Left cardiac atrium (tissue), 4 donors: ENCODE measurements around the gene GP2. TPM values are rescaled to one million over a fixed set of nuclear protein-coding genes. Genes with fewer than 3 reads are reported as not detected.
"Not testable (repeated sequence)": the region's sequence is repeated elsewhere in the genome, so short reads cannot be mapped to it uniquely, and the experiment has no call there.

Source experiments
- ATAC-seq, 2 donors: fragments of 200-7000 bp; cut with Tn5 transposase; one replicate each; pipeline ENCODE4 v1.9.1; 2020; ENCODE audit warnings: mild to moderate bottlenecking in 2 of 2, moderate library complexity in 2 of 2
- DNase-seq: peaks from one replicate; pipeline ENCODE4 v3.0.0-alpha.2; 2020
- intact Hi-C, 2 donors: fragments of 100-400 bp; cut with DNase I; formaldehyde crosslinking; loops; one replicate each; pipeline versions ENCODE4 v1.14.1 to v1.15.1; 2022 to 2023
- total RNA-seq, 2 donors: library from RNA; stranded (reverse); fragmentation: NEBNext Ultra II Directional; extraction: Animal tissue kit (Norgen Biotek cat#: 25700); gene quantifications; one replicate each; pipeline ENCODE4 v1.2.1, GENCODE V29; 2021
- donor health status: DM: no; HTN: yes; CAD: no.
- donor health status: DM: no; HTN: yes; CAD: no; lungs with severe emphysema.
- donor health status: DM: yes; HTN: yes; CAD: no.
- donor health status: Dilated cardiomyopathy.

GP2 gene
- total RNA-seq, 2 donors from 2014 or later, result not detected

DNA sequence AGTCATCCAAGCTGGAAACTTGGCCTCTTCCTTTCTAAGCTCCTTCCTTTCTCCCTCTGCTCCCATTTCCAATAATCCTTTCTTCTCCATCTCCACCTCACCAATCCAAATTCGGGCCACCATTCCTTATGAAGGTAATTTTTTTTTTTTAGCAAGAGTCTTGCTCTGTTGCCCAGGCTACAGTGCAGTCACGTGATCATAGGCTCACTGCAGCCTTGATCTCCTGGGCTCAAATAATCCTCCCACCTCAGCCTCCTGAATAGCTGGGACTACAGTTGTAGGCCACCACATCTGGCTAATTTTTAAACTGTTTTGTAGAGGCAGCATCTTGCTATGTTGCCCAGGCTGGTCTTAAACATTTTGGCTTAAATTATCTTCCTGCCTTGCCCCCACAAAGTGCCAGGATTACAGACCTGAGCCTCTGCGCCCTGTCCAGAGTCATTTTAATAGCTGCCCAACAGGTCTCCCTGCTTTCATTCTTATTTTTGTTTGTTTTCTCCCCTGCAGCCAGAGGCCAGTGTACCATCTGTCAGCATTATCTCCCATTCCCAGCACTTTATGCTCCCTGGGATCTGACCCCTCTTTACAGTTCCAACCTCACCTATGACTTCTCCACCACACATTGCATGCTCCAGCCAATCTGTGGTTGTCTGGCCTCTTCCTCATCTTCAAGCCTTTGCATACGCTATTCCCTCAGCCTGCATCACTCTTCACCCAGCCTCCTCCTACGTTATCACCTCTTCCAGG is 2.3 kb upstream of the GP2 start:
- no peak for DNase-seq
- intact Hi-C loops, result no loop called here
- no peak for ATAC-seq

- ATAC-seq (no peak), DNase-seq (no peak)
- intact Hi-C loops, result no loop called here
These were observed 992 bp downstream of the GP2 start for GRCh38 chr16:20326321-20326720.

DNA sequence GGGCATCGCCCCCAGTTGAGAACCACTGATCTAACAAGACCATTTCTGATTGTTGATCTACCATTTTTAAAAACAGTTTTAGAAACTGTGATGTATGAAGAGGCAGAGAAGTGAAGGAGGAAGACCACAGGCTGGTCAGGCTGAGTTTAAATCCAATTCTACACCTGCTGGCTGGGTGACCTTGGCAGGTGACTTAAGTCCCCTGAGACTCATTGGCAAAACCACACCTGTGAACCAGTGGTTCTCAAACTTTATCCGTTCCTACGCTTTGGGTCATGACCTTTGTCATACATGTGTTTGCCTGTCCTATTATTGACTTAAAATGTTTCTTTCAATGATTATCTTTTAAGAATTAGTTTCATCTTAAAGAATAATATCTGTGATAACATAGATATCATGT is 2.3 kb downstream of the GP2 start:
- ATAC-seq (no peak), DNase-seq (no peak)
- intact Hi-C loops, result no loop called here

- ATAC-seq (no peak), DNase-seq (no peak)
- intact Hi-C loops, result no loop called here
These were observed 3.7 kb downstream of the GP2 start for GRCh38 chr16:20323591-20324117.

DNA sequence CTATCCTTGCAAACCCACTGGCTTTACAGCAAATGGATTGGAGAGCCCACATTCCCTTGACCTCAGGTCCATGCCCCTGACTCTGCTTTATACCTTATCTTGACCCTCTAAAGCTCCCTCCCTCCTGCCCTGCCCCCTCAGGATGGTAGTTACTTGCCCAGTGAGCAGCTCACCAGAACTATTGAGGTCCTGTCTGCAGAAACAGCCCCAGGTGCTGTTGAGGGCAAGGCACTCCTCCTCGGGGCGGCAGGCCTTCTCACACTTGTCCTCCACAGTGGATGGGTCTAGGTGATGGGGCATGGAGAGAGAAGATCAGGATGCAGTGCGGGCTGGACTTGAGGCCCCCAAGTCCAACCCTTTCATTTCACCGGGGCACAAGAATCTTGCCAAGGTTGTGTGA is 4.6 kb downstream of the GP2 start:
- intact Hi-C loops, result no loop called here
- ATAC-seq (no peak), DNase-seq (no peak)

DNA sequence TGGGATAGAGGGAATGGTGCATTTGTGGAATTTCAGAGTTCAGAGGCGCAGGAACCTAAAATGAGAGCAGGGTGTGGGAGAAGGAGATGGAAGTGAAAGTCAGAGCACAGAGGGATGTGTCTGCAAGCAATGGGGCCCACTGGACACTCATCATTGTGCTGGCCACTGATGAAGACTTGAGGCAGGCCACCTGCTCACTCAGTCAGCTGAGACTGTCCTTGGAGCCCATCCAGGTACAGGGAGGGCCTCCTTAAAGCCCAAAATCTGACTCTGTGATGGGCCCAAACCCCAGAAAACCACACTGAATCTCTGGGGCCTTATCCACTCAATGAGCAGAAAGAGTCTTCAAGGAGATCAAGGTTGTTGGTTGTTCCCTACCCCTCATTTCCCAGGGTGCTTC is 5.6 kb downstream of the GP2 start:
- ATAC-seq (no peak), DNase-seq (no peak)
- intact Hi-C loops, result no loop called here

DNA sequence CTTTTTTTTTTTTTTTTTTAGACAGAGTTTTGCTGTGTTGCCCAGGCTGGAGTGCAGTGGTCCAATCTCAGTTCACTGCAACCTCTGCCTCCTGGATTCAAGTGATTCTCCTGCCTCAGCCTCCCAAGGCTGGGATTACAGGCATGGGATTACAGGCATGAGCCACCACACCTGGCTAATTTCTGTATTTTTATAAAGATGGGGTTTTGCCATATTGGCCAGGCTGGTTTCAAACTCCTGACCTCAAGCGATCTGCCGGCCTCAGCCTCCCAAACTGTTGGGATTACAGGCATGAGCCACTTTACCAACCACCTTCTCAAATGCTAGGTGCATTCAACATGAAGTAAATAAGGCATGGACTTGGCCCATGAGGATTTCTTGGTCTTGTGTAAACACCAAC is 6.3 kb downstream of the GP2 start:
- ATAC-seq, DNase-seq, intact Hi-C loops: not testable (repeated sequence)

GRCh38 chr16:20320592-20320991 is 6.7 kb downstream of the GP2 start:
- ATAC-seq, result no peak
- intact Hi-C loops, result no loop called here
- no peak for DNase-seq

- intact Hi-C loops, result no loop called here
- ATAC-seq, result no peak
These were observed 7.1 kb downstream of the GP2 start for GRCh38 chr16:20320178-20320577.

DNA sequence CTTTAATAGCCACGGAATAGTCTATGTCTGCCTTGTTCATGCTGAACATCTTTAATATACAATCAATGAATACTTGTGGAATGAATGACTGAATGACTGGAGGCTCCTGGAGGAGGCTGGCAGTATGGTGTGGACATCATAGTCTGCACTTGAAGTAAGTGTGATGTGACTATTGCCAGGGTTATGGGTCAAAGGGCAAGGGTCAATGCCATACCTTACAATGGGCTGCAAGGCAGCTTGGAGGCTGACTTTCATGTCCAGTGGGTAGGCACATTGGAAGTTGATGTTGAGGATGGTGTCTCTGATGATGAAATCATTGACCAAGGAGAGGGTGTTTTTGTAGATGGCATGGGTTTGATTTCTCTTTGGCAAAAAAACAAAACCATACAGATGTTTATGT is 7.9 kb downstream of the GP2 start:
- intact Hi-C loops, result no loop called here
- ATAC-seq (no peak), DNase-seq (no peak)

More at GRCh38 chr16:20320178-20320577, 7.1 kb downstream of the GP2 start:
- DNase-seq, result no peak

DNA sequence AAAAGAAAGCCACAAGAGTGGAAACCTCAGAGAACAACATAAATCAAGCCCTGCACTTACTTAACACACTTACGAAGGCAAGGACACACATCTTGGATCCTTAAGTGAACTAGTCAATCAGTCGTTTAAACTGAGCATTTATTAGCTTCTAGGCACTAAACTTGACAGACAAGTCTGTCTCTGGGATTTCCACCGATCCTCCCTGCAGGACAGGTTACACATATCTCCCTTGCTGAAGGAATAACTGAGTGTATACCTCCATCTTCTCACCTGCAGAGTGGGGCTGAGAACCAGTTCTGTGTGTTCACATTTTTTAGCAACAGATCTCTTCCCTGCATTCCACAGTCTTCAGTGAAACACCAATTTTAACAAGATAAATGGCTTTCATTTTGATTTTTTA is 8.9 kb downstream of the GP2 start:
- ATAC-seq (no peak), DNase-seq (no peak)
- intact Hi-C loops, result no loop called here

- DNase-seq (no peak), ATAC-seq (no peak)
- intact Hi-C loops, result no loop called here
These were observed 9.3 kb downstream of the GP2 start for GRCh38 chr16:20318006-20318405.

DNA sequence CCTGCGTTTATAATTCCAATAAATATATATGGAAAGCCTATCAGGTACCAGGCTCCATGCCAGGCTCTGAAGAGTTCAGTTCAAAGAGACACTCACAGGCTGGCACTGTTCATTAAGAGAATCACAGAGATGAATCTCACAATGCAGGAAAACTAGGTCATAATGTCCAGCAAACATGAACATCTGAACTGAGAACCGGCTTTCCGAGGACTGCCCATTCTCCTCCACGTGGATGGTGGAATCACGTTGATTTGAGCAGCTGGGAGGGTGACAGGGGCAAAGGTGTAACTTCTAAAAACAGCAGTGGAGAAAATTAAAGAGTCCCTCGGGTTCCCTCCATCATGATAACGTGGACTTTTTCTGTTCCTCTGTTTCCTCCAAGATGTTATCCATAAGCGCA is 10.2 kb downstream of the GP2 start:
- DNase-seq (no peak), ATAC-seq (no peak)
- intact Hi-C loops, result no loop called here

GRCh38 chr16:20316715-20317114 is 10.6 kb downstream of the GP2 start:
- ATAC-seq (no peak), DNase-seq (no peak)
- intact Hi-C loops, result no loop called here

- intact Hi-C loops, result no loop called here
- no peak for ATAC-seq
- DNase-seq, result no peak
These were observed 11.5 kb downstream of the GP2 start for GRCh38 chr16:20315764-20316163.

DNA sequence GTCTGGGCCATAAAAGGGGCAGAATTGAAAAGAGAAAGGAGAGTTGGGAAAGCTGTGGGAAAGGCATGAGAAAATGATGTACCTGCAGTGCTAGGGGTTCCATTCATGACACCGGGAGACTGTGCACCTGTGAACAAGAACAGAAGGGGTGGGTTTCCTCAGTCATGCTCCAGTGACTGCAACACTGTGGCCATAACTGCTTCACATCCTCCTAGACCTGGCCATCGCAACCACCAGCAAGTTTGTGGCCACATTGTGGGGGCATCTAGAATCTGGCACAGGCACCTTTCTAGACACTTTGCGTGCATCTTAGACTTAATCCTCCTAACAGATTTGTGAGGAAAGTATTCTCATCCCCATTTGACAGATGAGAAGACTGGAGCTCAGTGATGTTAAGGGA is 12.7 kb downstream of the GP2 start:
- ATAC-seq, result no peak
- intact Hi-C loops, result no loop called here
- DNase-seq, result no peak

GRCh38 chr16:20313741-20314140 is 13.6 kb downstream of the GP2 start:
- DNase-seq (no peak), ATAC-seq (no peak)
- intact Hi-C loops, result no loop called here

GRCh38 chr16:20312536-20313095 is 14.7 kb downstream of the GP2 start:
- intact Hi-C loops, ATAC-seq, DNase-seq: not testable (repeated sequence)

DNA sequence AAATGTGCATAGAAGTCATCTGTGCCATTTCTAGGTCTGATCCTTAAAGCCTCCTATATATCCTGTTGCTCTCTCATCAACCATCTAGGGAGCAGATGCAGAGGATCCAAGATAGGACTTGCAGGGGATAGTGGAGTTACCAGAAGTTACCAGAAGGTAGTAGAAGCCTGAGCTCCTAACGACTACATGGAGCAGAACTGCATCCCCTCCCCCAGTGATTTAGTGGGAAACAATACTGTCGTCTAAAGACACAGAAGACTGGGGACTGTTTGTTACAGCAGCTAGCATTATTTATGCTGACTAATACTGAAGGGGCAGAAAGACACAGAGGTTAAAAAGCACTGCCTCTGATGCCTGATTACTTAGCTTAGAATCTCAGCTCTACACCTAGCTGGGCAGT is 15.8 kb downstream of the GP2 start:
- intact Hi-C loops, result no loop called here
- ATAC-seq (no peak), DNase-seq (no peak)

DNA sequence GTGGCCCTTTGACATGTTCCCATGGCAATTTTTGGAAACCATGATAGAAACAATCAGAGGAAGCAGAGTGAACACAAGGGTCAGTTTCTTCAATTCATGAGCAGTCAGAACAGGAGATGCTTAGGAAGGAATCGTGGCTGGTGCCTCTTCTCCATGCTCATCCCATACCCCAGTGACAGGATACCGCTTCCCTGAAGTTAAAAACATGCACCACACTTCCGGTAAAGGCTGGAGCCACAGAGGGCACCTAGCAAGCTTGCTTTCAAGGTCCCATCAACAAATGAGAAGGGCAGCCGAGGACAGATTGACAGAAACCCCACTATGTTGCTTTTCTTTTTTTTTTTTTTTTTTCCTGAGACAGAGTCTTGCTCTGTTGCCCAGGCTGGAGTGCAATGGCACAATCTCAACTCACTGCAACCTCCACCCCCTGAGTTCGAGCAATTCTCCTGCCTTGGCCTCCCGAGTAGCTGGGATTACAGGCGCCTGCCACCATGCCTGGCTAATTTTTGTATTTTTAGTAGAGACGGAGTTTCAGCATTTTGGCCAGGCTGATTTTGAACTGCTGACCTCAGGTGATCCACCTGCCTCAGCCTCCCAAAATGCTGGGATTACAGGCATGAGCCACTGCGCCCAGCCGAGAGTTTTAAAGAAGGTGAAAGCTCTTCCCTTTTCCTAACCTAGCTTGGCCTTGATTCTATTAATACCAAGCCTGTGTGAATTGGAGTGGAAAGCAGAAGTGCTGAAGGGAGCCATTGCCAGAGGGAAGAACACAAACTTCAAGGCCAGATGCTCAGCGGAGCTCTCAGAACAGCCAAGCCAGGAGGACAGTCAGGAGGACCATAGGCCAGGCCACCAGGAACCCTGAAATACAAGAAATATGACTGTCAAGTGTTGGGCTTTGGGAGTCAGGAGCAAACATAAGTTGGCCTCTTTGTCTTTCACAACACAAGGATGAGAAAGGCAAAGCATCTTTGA is 16.6 kb downstream of the GP2 start:
- intact Hi-C loops, result no loop called here
- no peak for DNase-seq
- no peak for ATAC-seq
